ENCODE measurements around the gene TLDC2.

GRCh38 chr20:36854348-36855240, 21.3 kb upstream of the TLDC2 start:
- TF ChIP-seq POLR2A (IDR thresholded peaks at IDR 0.05; ENCODE audit: low read length) (no peak), GATA1 (IDR thresholded peaks at IDR 0.05; ENCODE audit: low read depth, low read length) (no peak)

Measured in erythroblast (primary cell).